Measurements from ENCODE around the gene CEP126. TPM values are rescaled to one million over a fixed set of nuclear protein-coding genes. Genes with fewer than 3 reads are reported as not detected.

Gene CEP126
- 2.1 and 2.6 TPM in 2 replicates for total RNA-seq
- long read RNA-seq, partial matches to known transcripts = 0 of 1 reads
- long read RNA-seq, other reads (novel, unspliced or antisense) = 1 of 1 reads

GRCh38 chr11:101914738-101915426, at the start of gene CEP126:
Gene CEP126, plus strand, starts transcription at chr11:101915010. Its CDS starts 275 bp downstream, at chr11:101915285.
- Mint-ChIP-seq H3K9me3 (ENCODE audit: low read depth) (no peaks in the 10 kb centered on the region), H3K4me1 (ENCODE audit: low read depth) (peaks cover 20% of the 10 kb centered on the region), H3K27me3 (peaks cover 3% of the 10 kb centered on the region), H3K27ac (peak within 1 kb of the TSS; percentile 91), H3K4me3 (ENCODE audit: low read depth) (peak within 1 kb of the TSS; percentile 92), H3K36me3 (ENCODE audit: insufficient read depth) (no peaks in the 10 kb centered on the region)
- TF ChIP-seq CTCF (IDR thresholded peaks at IDR 0.05; ENCODE audit: unreplicated experiment) = peak; percentile 44
- DNase-seq (ENCODE audit: low spot score, unreplicated experiment) = peak; percentile 87

GRCh38 chr11:101866619-101867491, 48.0 kb upstream of the CEP126 start:
- no peak for DNase-seq (ENCODE audit: low spot score, unreplicated experiment)
- Mint-ChIP-seq H3K27me3 (peaks cover 3% of the 10 kb centered on the region), H3K4me3 (ENCODE audit: low read depth) (no peak overlapping the region), H3K9me3 (ENCODE audit: low read depth) (peaks cover 5% of the 10 kb centered on the region), H3K36me3 (ENCODE audit: insufficient read depth) (no peaks in the 10 kb centered on the region), H3K4me1 (ENCODE audit: low read depth) (peaks cover 7% of the 10 kb centered on the region), H3K27ac (no peak overlapping the region)
- no peak for TF ChIP-seq CTCF (IDR thresholded peaks at IDR 0.05; ENCODE audit: unreplicated experiment)

- TF ChIP-seq CTCF (IDR thresholded peaks at IDR 0.05; ENCODE audit: unreplicated experiment) = no peak
- Mint-ChIP-seq H3K27ac (no peak overlapping the region), H3K9me3 (ENCODE audit: low read depth) (peaks cover 5% of the 10 kb centered on the region), H3K4me3 (ENCODE audit: low read depth) (no peak overlapping the region), H3K36me3 (ENCODE audit: insufficient read depth) (no peaks in the 10 kb centered on the region), H3K27me3 (peaks cover 3% of the 10 kb centered on the region), H3K4me1 (ENCODE audit: low read depth) (peaks cover 7% of the 10 kb centered on the region)
- DNase-seq (ENCODE audit: low spot score, unreplicated experiment) = no peak
These were observed 46.9 kb upstream of the CEP126 start for GRCh38 chr11:101867951-101868350.

- Mint-ChIP-seq H3K36me3 (ENCODE audit: insufficient read depth) (no peaks in the 10 kb centered on the region), H3K27ac (no peak overlapping the region), H3K4me3 (ENCODE audit: low read depth) (no peak overlapping the region), H3K27me3 (peaks cover 3% of the 10 kb centered on the region), H3K4me1 (ENCODE audit: low read depth) (peaks cover 7% of the 10 kb centered on the region), H3K9me3 (ENCODE audit: low read depth) (no peaks in the 10 kb centered on the region)
- TF ChIP-seq CTCF (IDR thresholded peaks at IDR 0.05; ENCODE audit: unreplicated experiment) = no peak
- no peak for DNase-seq (ENCODE audit: low spot score, unreplicated experiment)
These were observed 44.3 kb upstream of the CEP126 start for GRCh38 chr11:101870510-101870909.

- H3K27me3 Mint-ChIP-seq = peaks cover 3% of the 10 kb centered on the region
- peaks cover 4% of the 10 kb centered on the region for H3K9me3 Mint-ChIP-seq (ENCODE audit: low read depth)
- no peak for DNase-seq (ENCODE audit: low spot score, unreplicated experiment)
- H3K27ac Mint-ChIP-seq = no peak overlapping the region
- no peak overlapping the region for H3K4me3 Mint-ChIP-seq (ENCODE audit: low read depth)
- H3K36me3 Mint-ChIP-seq (ENCODE audit: insufficient read depth) = no peaks in the 10 kb centered on the region
- H3K4me1 Mint-ChIP-seq (ENCODE audit: low read depth) = no peaks in the 10 kb centered on the region
- no peak for TF ChIP-seq CTCF (IDR thresholded peaks at IDR 0.05; ENCODE audit: unreplicated experiment)
These were observed 42.5 kb upstream of the CEP126 start for GRCh38 chr11:101872171-101872882.
